HG02938 (cell line): Measurements from ENCODE around the gene SRCIN1.
"Not testable (repeated sequence)": the region's sequence is repeated elsewhere in the genome, so short reads cannot be mapped to it uniquely, and the experiment has no call there.

Source experiments
- ATAC-seq: cut with Tn5 transposase; IDR thresholded peaks from one replicate; pipeline ENCODE4 v1.9.1; 2021; ENCODE audit warnings: mild to moderate bottlenecking, moderate library complexity; ENCODE audit not compliant: unreplicated experiment

Gene SRCIN1

DNA sequence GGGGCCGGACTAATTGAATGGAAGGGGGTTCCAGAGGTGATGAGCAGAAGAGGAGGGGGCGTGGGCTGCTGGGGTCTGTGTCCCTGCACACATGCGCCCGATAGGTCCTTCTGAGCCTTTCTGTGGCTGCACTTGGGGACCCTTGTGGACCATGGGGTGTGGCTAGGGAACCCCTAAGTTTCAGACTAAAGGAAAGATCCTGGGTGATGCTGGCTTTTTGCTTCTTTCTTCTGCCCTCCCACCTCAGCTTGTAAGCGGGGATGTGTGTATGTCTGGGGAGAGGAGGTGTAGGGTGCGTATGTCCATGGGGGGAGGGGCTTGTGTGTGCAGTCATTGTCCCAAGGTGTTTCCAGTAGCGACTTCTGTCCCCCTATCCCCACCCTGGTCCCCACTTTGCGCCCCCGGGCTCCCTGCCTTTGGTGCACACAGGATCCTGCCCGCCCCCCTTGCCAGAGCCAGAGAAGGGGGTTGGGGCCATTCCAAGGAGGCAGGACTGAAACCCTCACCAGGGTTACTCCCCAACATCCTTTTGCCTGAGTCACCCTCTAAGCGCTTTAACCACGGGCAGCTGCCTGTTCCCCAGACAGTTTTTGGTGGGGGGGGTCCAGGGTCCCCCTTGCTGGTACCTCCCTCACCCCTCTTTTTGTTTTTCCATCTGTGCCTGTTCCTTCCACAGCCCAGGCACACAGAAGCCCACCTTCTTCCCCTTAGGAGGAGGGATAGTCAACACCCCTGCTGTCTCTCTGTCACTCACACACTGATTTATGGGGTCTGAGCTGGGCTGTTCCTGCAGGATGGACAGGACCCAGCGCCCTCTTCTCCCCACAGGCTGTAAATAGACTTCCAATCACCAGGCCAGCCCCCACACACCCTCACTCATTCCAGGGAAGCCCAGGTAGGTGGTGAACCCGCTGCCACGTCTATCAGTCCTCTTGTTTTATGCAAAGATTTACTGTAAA is 94.3 kb downstream of the SRCIN1 start:
- no peak for ATAC-seq

DNA sequence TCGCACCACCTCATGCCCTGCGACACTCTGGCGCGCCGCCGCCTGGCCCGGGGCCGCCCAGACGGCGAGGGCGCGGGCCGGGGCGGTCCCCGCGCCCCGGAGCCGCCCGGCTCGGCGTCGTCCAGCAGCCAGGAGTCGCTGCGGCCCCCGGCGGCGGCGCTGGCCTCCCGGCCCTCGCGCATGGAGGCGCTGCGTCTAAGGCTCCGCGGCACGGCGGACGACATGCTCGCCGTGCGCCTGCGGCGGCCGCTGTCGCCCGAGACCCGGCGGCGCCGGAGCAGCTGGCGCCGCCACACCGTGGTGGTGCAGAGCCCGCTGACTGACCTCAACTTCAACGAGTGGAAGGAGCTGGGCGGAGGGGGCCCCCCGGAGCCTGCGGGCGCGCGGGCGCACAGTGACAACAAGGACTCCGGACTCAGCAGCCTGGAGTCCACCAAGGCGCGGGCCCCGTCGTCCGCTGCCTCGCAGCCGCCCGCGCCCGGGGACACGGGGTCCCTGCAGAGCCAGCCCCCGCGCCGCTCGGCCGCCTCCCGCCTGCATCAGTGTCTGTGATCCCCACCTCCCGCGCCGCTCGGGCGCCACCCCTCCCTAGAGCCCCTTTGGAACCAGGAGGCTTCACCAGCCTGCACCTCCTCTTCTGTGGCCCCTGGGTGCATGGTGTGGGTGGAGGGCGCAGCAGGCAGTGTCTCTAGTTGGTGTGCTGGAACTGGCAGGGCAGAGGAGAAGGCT is 95.2 kb downstream of the SRCIN1 start:
- no peak for ATAC-seq

DNA sequence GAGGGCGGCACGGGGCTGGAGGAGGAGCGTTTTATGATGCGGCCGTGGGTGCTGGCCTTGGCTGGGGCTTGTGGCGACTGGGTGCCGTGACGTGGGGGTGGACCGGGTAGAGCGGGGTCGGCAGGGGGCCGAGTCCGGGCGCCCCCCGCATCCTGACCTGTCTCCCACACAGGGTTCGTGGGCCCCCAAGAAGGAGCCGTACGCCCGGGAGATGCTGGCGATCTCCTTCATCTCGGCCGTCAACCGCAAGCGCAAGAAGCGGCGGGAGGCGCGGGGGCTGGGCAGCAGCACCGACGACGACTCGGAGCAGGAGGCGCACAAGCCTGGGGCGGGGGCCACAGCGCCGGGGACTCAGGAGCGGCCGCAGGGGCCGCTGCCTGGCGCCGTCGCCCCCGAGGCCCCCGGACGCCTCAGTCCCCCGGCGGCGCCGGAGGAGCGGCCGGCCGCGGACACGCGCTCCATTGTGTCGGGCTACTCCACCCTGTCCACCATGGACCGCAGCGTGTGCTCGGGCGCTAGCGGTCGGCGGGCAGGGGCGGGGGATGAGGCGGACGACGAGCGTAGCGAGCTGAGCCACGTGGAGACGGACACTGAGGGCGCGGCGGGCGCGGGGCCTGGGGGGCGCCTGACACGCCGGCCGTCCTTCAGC is 95.9 kb downstream of the SRCIN1 start:
- no peak for ATAC-seq

DNA sequence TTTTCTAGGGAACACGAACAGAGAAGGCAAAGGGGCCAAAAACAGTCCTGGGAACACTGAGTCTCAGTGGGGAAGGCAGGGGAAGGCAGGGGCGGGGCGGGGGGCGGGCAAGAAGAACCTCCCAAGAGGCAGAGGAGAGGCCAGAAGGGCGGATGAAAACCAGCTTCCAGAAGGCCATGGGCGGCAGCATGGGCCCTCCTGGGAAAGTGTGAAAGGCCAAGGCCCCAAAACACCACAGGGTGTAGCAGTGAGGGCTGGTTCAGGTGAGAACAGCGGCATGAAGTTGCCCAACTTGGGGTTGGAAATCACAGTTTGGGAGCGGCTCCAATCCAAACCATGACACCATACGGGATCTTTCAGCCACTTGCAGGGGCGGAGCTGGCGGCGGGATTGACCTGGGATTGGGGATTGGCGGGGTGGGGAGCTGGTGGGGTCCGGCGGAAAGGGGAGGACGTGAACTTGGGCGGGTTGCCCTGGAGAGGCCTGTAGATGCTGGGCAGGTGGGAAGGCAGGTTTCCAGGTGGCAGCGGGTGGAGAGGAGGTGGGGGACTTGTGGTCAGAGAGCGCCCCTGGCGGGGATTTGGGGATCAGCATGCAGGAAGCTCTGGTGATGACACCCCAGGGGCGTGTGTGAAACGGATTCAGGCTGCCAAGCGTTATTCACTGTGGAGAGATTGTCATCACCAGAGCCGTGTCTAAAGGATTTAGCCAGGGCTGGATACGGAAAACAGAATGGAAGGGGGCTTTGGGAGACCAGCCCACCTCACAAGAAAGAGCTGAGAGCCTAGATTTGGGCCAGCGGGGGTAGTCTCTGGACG is 96.6 kb downstream of the SRCIN1 start:
- no peak for ATAC-seq

DNA sequence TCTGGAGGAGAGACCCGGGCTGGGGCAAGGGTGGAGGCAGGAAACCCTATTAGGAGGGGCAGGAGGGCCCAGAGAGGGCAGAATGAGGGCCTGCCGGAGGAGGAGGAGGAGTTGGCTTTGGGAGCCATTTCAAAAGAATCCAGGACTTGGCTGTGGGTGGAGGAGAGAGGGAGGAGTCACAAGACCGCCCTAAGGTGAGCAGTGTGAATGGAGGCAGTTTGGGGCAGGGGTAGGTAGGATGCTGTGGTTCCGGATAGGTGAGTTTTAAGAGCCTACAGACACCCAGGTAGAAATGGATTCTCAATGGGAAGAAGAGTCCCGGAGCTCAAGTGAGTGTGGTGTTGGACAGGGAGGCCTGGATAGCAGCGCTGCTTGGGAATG is 97.2 kb downstream of the SRCIN1 start:
- ATAC-seq: no peak

DNA sequence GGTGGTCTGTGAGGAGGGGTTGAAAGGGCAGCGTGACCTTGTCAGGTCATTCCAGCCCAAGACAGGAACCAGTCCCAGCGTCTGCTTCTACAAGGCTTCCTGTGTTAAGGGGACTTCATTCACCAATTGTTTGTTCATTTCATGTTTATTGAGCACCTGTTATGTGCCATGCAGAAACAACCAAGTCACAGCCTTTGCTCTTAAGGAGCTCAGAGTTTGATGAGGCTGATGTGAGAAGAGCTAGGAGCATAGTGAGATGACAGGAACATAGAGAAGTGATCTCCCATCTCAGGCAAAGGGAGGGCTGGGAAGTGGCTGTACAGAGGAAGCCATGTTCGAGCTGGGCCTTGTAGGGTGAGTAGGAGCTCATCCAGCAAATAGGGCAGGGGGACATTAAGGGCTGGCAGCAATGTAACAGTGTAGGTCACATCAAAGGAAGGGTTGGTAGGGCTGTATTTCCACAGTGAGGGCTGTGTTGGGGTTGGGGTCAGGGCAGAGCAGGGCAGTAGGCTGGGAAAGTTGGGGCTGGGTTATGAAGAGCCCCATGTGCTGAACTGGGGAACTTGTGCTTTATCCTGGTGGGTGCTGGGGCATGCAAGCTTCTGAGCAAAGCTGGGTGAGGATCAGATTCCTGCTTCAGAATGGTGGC is 97.7 kb downstream of the SRCIN1 start:
- ATAC-seq: no peak

DNA sequence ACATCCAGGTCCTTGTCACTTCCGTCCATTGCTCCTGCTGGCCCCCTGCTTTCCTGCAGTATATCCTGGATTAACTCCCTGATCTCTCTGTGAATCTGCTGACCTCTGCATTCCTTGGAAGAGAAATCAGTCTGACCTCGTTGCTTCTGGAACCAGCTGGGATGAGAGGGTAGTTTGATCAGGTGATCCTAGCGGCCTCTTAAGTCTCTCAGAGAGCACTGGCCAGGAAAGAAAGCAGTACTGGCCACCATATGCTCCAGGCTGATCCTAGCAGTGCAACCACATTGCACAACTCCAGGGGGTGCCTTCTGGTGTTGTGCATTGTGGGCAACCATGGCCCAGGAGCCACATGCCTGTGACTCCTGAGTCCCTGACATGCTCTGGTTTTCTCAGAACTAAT is 98.3 kb downstream of the SRCIN1 start:
- no peak for ATAC-seq

DNA sequence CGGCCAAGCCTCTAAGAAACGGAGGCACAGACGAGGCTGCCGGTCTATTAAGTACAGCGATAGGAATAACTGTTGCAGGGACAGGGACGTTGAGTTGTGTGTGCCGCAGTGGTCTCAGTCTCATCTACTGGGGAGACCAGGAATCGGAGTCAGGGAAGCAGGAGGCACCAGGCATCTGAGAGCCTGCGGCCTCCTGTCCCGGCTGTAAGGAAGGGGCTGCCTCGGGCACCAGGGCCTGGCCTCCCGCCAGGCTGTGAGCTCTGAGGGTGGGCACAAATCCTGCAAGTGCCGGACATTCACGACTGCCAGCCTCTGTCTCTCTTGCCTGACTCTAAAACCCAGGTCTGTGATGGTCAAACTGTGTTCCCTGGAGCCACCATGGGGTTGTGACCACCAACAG is 101.5 kb downstream of the SRCIN1 start:
- ATAC-seq: no peak

DNA sequence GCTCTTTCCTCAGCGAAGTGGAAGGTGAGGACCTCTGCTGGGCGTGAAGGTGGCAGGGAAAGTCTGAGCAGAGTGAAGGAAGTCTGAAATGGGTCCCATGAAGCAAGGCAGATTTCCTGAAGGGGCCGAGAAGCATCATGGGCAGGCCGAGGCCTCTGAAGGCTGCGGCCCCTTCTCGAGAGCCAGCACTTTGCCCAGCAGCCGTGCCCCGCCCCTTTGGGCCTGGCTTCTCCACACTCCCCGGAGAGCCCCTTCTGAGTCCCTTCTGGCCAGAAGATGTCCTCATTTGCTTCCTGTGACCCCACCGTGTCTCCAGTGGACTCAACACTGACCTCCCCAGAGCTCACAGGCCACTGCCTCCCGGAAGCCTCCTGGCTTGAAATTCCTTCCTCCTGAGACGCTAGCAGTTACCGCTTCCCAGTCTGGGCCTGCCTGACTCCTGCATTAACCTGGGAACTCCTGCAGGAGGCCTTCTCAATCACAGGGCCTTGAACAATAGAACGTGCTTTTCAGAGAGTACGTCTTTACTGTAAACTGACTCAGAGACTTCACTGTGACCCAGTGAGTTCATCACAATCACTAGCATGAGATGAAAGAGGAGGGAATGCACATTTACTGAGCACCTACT is 102.4 kb downstream of the SRCIN1 start:
- not testable (repeated sequence) for ATAC-seq

DNA sequence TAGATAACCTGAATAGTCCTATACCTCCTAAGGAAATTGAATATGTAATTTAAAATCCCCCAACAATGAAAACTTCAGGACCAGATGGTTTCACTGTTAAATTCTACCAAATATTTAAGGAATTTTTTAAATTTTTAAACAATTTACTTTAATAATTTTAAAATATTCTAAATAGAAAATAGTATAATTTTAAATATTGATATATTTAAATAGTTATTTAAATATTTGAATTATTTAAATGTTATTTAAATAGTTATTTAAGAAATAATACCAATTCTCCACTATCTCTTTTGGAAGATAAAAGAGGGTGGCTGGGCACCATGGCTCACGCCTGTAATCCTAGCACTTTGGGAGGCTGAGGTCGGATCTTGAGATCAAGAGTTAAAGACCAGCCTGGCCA is 104.0 kb downstream of the SRCIN1 start:
- ATAC-seq: not testable (repeated sequence)

DNA sequence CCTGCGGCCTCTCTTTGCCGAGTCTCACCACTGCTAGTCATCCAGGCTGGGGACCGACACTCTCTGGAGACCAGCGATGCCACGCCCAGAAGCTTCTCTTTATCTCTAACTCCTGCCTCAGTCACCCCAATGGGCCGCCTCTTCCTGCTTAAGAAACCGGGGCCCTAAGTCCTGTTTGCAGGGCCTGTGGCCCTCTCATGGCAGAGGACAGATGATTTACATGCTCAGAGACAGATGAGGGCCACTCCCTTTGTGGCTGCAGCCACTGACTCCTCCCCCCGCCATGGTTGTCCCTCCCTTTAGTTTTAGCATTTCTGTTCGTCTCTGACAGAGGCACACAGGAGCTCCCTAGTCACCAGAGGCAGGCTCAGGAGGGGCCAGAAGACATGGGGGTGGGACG is 106.5 kb downstream of the SRCIN1 start:
- not testable (repeated sequence) for ATAC-seq

DNA sequence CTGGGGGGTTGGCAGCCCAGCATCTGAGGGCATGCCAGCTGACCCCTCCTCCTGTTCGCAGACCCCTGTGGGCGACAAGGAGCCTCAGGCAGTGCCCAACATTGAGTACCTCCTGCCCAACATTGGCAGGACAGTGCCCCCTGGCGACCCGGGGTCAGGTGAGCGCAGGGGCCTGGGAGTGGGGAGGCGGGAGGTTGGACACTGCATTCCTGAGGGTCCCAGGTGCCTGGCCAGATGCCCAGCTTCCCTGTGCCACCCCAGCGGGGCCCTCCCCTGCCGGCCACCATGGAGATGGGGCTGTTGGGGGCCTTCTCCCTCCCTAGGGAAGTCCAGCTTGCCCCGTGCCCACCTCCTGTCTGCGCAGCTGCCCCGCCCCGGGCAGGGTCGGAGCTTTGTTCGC is 107.4 kb downstream of the SRCIN1 start:
- no peak for ATAC-seq

DNA sequence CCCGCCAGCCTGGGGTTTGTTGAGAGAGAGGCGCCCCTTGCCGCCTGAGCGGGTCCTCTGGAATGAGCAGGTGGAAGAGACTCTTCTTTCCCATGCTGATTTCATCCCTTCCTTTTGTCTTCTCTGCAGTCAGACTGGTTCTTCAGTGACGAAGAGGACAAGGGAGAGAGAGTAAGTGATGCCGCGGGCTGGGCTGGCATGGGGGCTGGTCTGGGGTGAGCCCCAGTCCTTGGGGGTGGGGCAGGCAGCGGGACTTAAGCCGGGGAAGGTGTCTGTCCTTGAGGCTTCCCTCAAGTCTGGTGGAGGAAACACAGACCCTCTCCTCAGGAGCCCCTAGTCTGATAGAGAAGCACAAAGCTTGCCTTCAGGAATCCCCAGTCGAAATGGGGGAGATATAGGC is 108.1 kb downstream of the SRCIN1 start:
- ATAC-seq: not testable (repeated sequence)

DNA sequence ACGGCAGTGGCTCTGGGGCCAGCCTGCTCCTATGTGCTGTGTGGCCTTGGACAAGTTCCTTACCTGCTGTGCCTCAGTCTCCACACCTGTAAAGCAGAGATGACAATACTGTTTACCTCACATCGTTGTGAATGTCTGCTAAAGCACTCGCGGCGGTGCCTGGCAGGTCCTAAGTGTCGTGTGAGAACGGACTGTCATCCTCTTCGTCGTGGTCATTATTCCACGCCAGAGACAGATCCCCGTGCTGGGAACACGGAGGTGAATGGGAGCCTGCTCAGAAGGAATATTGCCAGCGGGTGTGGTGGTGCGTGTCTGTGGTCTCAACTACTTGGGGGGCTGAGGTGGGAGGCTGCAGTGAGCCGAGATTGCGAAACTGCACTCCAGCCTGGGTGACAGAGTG is 111.6 kb downstream of the SRCIN1 start:
- ATAC-seq: not testable (repeated sequence)

DNA sequence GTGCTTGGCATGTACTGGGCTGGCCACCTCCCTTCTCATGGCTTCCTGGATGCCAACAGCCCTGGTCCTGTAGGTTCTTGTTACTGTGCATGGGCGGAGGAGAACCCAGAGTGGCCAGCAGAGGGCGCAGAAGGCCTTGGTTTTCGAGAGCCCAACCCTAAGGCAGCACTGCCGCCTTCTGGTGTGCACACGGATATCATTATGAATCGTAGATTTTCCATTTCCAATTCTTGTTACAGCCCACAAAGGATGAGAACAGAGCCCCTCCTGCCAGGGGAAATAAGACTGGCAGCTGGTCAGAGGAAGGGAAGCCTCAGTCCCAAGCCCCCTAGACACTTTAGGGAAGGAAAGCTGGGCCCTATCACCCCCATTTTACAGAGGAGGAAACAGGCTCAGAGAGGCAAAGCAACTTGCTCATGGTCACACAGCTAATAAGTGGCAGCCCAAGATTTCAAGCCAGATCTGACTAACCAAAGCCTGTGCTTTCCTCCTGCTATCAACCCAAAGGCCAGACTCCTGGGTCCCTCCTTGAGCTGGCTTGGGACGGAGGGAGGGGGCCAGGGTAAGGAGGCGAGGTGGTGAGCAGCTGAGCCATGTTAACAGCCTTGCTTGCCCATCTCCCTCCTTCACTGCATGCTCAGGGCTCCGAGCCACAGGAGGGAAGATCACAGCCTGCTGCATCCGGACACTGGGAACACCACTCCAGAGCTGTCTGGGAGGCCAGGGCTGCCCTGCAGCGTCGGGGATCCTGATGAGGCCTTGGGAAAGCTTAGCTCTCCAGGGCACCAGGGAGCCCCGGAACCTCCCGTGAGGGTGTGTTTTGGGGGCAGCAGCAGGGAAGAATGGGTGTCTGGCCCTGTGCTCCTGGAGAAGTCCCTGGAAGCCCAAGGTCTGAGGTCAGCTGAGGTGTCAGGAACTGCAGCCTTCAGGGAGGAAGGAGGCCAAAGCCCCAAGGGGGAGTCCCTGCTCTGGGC is 113.4 kb downstream of the SRCIN1 start:
- not testable (repeated sequence) for ATAC-seq

DNA sequence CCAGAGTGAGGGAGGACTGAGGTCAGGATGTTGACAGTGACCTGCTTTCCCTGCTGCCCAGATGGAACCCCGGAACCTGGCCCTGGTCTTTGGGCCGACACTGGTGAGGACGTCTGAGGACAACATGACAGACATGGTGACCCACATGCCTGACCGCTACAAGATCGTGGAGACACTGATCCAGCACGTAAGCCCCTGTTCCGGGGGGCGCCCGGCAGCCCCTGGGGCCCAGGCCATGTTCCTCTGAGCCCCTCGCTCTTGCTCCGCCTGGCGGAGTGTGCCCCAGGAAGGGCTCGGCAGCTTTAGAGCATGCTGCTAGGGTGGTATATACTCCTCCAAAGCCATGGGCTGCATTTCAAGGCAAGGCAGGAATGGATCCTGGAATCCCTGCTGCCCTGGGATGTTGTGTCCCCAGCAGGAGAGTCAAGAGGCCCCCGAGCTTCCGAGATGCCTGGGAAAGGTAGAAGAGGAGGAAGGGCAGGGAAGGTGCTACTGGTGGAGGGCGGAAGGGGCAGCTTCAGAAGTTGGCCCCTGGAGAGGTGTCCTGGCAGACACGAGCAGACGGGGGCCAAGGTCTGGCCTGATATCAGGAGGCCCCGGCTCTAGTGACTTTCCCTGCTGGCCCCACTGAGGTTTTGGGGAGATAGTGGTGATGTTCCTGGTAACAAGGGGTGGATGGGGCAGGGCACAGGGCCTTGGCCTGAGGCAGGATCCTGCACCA is 114.2 kb downstream of the SRCIN1 start:
- not testable (repeated sequence) for ATAC-seq

DNA sequence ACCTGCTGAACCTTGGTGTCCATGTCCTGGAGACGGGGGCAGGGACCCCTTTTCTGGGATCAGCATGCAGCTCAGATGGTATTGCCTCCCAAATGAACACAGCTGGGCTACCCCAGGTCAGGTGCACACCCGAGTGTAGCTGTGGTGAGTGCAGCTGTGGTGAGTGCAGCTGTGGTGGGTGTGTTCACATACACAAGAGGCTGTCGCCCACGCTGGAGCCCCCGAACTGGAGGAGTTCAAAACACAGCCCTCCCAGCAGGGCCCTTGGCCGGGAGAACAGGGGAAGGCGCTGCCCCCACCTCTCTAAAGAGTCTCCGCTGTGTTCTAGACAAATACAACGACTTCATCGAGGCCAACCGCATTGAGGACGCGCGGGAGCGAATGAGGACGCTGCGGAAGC is 116.0 kb downstream of the SRCIN1 start:
- not testable (repeated sequence) for ATAC-seq
